HK-2 (cell line): ENCODE measurements around the gene ZNF521.
"Not testable (repeated sequence)": the region's sequence is repeated elsewhere in the genome, so short reads cannot be mapped to it uniquely, and the experiment has no call there.

ENCODE experiments used
- DNase-seq: peaks from one replicate; pipeline ENCODE4 v3.0.0-alpha.2; 2018; ENCODE audit not compliant: unreplicated experiment

Gene ZNF521

DNA sequence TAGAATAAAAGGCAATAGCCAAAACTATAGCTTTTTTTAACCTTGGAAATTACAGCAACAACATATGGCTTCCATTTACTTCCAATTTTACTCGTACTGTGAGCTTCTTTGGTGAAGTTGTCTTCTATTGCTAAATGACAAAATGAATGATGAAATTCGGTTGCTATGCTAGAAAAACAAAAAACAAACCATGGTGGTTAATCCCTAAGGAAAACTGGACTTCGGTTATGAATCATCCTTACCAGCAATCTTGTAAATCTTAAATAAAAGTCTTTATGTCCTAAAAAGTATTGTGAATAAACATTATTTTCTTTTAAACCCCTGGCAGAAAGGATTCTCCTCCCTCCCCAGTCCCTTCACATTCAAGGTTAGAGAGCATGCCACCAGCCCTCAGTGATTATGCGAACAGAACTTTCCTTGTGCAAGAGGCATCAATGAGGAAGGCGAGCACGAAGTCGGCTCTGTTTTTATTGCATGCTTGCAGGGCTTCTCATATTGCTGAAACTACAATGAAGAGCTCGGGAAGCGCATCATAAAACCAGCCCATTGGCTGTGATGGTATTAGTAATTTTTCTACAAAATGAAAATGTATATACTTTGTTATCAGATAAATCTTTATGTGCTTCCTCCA lies 62.9 kb downstream of the ZNF521 start:
- no peak for DNase-seq

DNA sequence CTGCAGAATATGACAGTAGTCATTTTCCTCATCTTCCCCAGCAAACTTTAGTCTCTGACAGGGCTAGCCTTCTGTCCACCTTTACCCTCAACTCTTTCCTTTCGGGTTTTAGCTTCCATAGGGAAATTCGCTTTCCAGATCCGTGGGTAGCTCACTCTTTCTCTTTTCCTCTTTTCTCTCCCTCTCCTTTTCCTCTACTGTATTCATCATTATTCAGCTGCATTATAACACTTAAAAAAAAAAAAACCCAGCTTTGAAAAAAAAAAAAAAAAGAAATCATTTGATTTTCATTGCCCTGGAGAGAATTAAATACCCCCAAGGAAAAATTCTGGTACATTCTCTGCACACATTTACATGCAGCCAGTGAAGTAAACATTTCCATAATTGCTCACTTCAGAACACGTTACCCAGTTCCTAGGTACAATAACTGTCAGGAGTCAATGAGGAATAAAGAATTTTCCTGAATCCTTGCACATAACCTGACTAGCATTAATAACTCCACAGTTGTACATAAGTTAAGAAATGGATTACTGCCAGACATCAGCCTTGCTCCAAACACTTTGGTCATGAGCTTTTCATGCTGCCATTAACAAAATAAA lies 63.5 kb downstream of the ZNF521 start:
- no peak for DNase-seq

DNA sequence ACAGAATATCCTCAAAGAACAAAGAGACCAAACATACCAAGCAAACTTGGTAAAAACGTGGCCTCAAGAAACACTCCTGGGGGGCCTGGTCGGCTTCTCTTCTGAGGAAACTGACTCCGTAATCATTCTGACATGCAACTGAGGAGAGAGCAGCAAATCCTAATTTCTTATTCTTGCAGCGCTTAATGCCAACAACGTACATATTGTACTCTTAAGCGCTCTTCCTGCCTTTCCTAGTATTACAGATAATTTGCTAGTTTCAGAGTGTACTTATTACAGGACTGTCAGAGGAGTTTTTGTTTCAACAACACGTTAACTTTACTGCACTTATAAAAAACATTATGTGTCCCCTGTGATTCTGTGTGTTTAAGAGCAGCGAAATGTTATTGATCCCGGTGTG lies 64.9 kb downstream of the ZNF521 start:
- DNase-seq, result no peak

DNA sequence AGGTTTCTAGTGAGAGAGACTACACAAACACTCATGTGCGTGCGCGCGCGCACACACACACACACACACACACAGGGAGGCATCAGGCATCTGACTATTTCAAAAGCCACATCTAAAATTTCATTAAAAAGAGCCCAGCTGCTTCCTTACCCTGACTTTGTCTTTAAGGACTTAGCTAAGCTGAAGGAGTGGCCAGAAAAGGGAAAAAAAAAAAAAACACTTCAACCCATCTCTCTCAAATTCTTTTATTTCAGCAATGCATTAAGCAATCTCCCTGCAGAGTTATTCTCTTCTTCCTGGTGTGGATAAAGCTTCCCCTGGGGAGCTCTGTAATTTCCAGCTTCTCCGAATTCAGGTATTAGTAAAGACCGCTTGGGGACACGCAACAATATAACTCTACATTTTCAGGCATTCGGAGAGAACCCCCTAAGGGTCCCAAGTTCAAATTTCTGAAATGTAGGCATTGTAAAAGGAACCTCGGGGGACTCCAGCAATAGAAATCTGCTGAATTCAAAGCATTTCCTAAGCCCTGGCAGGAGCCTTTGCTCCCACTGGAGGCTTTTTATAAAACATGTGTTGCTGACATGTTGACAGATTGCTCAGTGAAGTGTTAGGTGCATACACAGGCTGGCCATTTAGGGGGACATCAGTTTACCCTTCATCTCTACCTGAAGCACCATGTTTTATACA lies 67.0 kb downstream of the ZNF521 start:
- DNase-seq, result no peak

DNA sequence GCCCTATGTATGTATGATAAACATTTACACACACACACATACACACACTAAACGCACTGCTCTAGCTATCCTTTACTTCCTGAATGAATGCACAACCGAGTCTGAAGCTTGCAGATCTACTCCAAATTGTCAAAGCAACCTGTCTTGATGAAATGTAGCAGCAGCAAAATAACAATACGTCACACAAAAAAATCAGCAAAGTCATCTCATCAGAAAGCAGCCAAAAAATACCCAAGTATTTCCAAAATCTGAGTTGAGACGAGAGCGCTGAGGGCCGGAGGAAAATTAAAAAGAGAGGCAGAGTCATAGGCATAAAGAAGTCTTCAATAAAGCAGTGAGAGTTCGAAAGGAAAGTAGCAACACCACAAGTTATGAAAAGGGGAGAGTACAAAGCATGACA lies 67.7 kb downstream of the ZNF521 start:
- DNase-seq, result no peak

DNA sequence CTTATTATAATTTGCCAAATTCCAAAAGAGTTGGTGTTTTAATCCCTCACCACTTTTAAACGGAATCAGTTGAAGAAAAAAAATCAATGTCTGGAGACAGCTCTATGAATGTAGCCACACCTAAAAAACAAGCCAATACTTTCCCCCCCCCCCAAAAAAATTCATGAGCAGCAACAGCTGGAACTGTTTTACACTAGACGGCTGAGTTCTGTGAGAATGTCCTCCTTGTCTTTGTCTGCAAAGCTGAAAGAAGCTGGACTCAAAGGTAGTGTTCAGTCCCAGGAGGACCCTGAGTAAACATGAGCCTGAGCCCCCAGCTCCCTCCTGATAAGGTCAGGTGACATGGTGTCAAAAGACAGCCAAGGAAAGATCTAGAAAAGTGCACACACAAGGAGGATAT lies 68.2 kb downstream of the ZNF521 start:
- DNase-seq, result no peak

DNA sequence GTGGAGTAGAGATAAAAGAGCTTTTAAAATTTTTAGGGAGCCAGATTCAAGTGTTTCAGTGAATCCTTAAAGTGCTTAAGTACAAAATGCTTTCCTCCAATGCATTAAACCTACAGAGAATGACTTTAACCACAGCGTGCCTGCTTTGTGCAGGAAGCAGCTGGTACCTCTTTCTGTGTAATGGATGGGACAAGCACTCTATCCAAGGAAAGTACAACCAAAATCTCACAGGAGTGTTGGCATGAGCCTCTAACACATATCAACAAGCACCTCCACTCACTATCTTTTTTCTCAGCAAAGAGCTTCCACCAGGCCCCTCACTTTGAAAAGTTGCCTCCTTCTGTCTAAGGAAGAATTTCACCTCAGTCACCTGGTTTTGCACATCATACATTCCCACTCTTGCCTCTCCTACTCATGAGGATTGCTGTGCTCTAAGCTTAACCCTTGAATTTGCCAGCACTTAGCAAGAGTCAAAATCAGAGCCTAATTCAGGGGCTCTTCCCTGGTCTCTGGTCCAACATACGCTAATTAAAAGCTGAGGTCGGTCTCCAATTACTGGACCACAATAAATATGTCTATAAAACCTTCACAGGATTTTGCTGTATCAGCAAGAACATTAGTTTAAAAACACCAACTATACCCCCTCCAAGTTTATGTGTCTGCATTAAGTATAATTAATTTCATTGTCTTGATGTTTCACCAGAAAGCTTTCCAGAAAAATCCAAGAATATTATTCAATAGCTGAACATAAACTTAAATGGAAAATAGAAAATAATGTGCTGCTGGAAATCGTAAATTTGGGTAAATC lies 68.9 kb downstream of the ZNF521 start:
- DNase-seq, result no peak

DNA sequence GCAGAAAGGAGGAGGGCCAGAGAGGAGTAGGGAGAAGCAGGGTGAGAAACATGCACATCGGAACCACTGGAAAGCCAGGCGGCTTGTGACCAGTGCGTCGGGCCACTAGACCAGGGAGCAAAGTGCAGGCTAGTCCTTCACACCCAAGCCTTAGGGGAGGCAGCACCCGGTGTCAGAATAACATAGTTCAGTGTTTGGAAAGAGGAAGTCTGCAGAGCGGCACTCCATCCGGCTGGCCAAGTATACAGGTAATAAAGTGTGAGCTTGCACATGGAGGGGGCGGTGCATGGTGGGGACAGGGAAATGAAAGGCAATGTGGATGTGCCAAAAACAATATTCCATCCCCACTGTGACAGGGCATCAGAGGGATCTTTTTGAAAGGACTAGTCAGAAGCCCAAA lies 69.7 kb downstream of the ZNF521 start:
- no peak for DNase-seq

DNA sequence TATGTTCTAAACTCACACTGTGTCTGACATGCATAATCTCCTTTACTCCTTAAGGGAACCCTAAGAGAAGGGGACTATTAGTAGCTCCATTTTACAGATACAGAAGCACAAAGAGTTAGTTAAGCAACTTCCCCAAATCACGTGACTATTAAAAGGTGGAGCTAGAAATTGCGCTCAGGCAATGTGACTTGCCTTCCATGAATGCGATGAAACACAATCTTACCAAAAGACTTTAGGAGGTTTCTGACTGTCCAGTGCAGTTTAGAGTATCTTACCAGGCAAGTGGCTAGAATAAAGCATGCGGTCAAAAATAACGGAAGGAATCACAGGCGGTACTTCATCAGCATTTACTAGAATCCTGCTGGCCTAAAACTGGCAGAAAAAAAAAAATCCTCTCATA lies 70.4 kb downstream of the ZNF521 start:
- no peak for DNase-seq

DNA sequence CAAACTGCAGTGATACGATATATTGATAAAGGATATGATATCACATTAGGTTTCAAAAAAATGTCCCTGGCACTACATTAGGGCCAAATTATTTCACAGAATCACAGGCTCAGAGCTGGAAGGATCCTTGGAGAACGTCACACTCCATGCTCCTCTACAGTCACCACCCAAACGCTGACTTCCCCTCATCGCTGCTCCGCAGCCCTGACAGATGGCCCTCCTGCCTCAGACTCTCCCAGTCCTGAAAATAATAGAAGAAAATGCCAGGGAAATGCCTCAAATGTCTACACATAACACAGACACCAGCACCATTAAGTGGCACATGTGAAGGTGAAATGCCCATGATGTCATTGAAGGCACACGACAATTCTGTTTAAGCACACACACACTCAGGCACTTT lies 72.0 kb downstream of the ZNF521 start:
- no peak for DNase-seq

DNA sequence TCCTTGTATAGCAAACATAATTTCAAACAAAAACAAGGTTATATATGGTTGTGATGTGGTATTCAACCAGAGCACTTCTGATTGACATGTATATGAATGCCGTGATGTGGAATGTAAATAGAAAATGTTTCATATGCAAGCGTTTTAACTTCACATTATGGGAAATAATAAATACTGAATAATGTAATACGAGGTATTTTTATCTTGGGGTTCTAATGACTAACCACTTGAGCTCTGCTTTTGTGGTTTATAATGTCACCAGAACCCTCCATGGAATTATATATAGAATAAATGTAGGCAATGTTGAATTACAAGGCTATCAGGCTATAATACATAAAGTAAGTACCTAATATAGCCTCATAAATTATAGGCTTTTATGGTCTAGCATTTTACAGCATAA lies 72.4 kb downstream of the ZNF521 start:
- DNase-seq, result no peak

DNA sequence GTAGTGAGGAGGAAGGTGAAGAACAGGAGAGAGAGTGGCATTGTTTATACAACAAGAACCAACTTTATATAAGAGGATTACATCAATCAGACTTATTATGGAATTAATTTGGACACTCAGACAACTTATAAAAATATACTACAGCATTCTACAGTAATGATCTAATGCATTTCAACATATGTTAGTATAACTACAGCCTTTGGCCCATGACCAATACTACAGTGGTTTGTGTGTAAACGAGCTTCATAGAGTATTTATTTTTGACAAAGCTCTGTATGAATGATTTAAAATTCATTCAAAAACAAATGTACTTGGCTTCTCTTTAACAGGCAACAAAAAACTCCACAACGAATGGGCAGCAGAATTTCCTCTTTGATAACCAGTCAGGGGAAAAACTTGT lies 72.8 kb downstream of the ZNF521 start:
- no peak for DNase-seq

DNA sequence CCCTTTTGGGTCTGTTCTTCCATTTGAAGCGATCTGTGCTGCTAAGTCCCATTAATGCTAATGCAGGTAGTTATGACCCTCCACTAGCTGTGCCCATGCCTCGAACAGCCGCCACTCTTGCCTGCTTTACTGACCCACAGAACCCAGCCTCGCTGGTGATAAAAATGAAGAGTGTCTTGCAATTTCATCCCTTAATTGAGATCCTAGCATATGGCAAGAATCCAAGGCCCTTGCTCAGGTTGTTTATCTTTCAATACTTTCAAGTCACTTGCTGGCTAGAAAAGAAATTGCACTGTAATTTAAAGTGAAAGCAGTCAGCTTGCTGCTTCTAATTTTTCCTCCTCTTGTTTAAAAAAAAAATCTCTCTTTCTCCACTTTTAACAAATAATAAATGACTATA lies 73.6 kb downstream of the ZNF521 start:
- DNase-seq, result no peak

DNA sequence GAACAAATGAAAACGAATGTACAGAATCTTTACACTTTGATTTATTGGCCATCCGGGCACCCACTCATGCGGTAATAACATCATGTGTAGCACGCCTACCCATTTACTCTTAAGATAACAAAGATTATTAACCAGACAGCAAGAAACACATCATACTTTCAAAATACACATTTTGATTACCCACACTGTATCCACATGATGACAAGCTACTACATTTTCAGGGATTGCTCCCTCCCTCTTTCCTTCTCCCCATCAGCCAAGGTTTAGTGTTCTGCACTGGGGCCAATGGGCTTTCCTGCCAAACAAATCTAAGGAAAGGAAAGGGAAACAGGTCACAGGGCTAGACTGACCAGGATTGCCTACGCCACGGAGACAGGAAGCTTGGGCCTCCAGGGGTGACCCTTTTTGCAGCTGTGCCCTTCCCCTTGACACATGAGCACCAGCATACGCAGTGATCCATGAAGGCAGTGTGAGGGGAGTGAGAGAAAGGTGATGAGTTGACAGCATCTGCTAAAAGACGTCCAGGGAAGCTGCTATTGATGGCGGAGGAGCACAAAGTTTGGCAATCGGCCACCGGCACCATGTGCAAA lies 76.5 kb downstream of the ZNF521 start:
- DNase-seq, result no peak

DNA sequence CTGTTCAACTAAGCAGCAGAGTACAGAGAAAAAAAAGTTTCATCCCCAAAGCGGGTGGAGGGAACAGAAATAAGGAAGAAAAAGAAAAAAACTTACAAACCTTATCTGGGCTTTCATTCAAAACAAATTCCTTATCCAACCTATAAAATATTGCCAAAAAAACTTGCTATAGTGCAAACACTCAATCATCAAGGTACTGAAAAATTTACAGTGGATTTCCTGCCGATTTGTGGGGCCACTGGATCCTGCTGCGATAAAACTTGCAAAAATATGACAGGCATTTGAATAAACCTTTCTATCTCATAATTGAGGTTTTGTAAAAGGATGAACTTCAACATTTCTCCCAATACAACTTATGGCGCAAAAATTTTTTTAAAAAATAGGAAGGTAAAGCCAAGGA lies 77.0 kb downstream of the ZNF521 start:
- no peak for DNase-seq

DNA sequence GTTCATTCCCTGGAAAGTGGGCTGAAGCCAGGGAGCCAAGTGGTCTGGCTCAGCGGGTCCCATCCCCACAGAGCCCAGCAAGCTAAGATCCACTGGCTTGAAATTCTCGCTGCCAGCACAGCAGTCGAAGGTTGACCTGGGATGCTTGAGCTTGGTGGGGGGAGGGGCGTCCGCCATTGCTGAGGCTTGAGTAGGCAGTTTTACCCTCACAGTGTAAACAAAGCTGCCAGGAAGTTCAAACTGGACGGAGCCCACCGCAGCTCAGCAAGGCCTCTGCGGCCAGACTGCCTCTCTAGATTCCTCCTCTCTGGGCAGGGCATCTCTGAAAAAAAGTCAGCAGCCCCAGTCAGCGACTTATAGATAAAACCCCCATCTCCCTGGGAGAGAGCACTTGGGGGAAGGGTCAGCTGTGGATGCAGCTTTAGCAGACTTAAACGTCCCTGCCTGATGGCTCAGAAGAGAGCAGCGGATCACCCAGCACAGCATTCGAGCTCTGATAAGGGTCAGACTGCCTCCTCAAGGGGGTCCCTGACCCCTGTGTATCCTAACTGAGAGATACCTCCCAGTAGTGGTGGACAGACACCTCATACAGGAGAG lies 84.9 kb downstream of the ZNF521 start:
- not testable (repeated sequence) for DNase-seq

DNA sequence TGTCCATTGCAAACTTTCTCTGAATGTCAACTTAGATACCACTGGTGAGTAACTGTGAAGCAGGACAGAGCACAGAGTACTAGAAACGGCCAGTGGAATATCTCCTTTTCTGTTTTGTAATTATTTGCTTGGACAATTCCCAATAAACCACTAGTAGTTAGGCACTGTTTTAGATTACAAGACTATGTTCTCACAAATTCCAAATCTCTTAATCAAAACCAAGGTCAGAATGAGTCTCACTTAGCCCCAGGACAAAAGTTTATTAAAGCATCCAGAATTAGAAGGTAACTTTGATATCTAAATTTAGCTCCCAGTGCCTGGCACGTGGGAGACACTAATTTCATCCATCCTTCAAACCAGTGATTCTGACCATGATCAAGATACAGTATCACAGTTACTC lies 89.0 kb downstream of the ZNF521 start:
- DNase-seq, result no peak

DNA sequence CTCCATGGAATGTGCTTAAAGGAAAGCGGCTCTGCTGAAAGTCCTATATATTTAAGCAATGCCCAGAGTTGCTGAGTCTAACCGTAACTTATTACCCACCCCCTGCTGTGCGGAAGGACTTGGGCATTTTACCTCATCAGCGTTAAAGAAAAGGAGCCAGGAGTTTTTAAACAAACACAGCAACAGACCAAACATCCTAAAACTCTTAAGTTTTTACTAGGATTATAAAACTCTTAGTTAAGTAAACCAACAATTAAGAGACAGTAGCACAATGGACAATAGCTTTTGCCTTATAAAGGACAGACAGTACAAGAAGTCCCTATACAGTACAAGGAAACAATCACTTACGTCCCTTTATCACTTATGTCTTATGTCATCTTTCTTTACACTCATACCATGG lies 90.2 kb downstream of the ZNF521 start:
- DNase-seq, result no peak

DNA sequence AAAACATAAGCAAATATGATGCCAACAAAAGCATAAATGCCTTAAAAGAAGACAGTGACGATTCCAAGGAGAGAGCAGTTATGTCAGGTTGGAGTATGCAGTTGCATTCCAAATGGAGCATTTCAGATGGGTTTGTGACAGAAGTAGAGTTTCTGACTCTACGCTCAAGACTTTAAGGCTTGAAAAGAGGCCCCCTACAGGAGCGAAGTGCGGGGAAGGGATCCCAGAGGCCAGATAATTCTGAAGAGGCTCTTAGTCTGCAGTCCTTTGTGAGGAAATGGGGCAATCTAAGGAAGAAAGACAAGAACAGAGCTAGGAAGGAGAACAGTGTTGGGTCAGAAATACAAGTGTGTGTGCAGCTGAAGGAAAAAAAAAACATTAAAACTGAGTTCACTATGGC lies 95.5 kb downstream of the ZNF521 start:
- no peak for DNase-seq

DNA sequence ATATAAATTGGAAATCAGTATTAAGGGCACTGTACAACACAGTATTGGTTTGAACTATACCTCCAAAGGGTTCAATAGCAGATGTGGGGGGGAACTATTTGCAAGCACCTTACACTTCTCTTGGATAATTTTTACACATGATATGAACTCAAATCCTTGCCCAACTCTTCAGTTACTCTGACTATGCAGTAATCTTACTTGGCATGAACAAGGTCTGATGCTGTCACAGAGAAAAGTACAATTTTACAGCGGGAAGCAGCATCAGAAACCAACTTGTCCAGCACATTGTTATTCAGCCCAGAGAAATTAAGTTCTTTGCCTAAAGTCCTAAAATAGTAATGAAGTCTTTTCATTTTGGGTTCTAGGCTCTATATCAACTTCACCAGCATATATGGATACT lies 98.2 kb downstream of the ZNF521 start:
- DNase-seq, result no peak

DNA sequence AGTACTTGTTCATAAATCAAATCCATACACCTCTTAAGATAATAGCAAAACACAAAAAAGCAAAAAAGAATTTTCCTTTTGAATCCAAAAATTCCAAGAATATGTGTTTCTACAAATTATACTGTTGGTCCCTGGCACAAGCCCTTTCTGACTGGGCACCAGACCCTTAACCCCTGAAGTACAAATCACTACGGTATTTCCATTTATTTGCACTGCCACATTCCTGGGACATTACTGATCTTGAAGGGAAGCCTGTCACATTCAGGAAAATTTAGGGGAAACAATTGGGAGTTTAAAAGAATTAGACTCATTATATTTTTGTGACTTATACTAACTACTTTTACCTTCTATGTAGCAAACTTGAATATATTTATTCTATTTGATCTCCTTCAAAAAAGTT lies 98.8 kb downstream of the ZNF521 start:
- DNase-seq, result no peak

DNA sequence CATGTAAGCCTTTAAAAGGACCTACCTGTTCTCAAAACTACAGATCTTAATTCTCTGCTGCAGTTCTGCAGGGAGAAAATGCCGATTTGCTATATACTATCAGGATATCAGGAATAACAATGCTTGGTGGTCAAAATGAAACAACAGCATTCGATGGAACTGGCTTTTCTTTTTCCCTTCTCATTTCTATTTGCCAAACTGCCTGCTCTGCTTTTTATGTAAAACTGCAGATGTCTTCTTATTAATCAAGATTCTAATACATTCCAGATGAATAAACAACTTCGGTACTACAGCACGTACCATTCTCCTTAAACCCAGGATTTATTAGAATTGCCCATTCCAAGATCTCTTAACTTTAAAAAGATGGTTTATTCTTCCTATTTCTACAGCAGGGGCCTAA lies 100.9 kb downstream of the ZNF521 start:
- DNase-seq, result no peak
